H9 (cell line): Measurements from ENCODE around the gene TTC9C. TPM values are rescaled to one million over a fixed set of nuclear protein-coding genes. Genes with fewer than 3 reads are reported as not detected.
A peak's percentile ranks its signal among the peaks of the same experiment; 100 is the strongest.

ENCODE experiments used
- DNase-seq: peaks from one replicate; pipeline ENCODE4 v3.0.0-alpha.2; 2017
- H2AFZ ChIP-seq: one replicate; pipeline ENCODE4 v1.6.1; 2013; ENCODE audit warnings: mild to moderate bottlenecking, low read length, control low read depth, moderate library complexity
- H2AK5ac ChIP-seq: 2 replicates; pipeline ENCODE4 v1.6.1; 2013; ENCODE audit warnings: low read length, control low read depth, mixed read lengths; ENCODE audit not compliant: insufficient read length
- H2BK120ac ChIP-seq: one replicate; pipeline ENCODE4 v1.6.1; 2013; ENCODE audit warnings: low read depth, mild to moderate bottlenecking, low read length, control low read depth, inconsistent platforms; ENCODE audit not compliant: poor library complexity, severe bottlenecking
- H2BK12ac ChIP-seq: 2 replicates; pipeline ENCODE4 v1.6.1; 2013; ENCODE audit warnings: low read length, control low read depth, mixed read lengths, low read depth; ENCODE audit not compliant: insufficient read length
- H2BK15ac ChIP-seq: 2 replicates; pipeline ENCODE4 v1.6.1; 2013; ENCODE audit warnings: low read depth, low read length, control low read depth
- H2BK20ac ChIP-seq: one replicate; pipeline ENCODE4 v1.6.1; 2013; ENCODE audit warnings: low read depth, mild to moderate bottlenecking, low read length, control low read depth, inconsistent platforms; ENCODE audit not compliant: poor library complexity, severe bottlenecking
- H2BK5ac ChIP-seq: 2 replicates; pipeline ENCODE4 v1.6.1; 2013; ENCODE audit warnings: low read length, control low read depth, mixed read lengths; ENCODE audit not compliant: insufficient read length
- H3K14ac ChIP-seq: 2 replicates; pipeline ENCODE4 v1.6.1; 2013; ENCODE audit warnings: low read length, control low read depth; ENCODE audit not compliant: insufficient read depth
- H3K18ac ChIP-seq: 2 replicates; pipeline ENCODE4 v1.6.1; 2013; ENCODE audit warnings: low read depth, mild to moderate bottlenecking, mixed read lengths, low read length, control low read depth; ENCODE audit not compliant: insufficient read length
- H3K23ac ChIP-seq: 2 replicates; pipeline ENCODE4 v1.6.1; 2013; ENCODE audit warnings: low read length, control low read depth, mixed read lengths, low read depth; ENCODE audit not compliant: insufficient read length
- H3K23me2 ChIP-seq: 2 replicates; pipeline ENCODE4 v1.6.1; 2013; ENCODE audit warnings: low read depth, mild to moderate bottlenecking, mixed read lengths, low read length, control low read depth; ENCODE audit not compliant: insufficient read length, poor library complexity, severe bottlenecking
- H3K27ac ChIP-seq: 2 replicates; pipeline ENCODE4 v1.5.1; 2013; ENCODE audit warnings: low read length, control low read depth, mixed read lengths, low read depth; ENCODE audit not compliant: insufficient read length
- H3K27me3 ChIP-seq: 2 replicates; pipeline ENCODE4 v1.6.1; 2013; ENCODE audit warnings: low read length, control low read depth, inconsistent platforms; ENCODE audit not compliant: insufficient read depth
- H3K4ac ChIP-seq: 2 replicates; pipeline ENCODE4 v1.6.1; 2013; ENCODE audit warnings: low read depth, mild to moderate bottlenecking, control low read depth, inconsistent platforms, low read length, moderate library complexity
- H3K4me1 ChIP-seq: 2 replicates; pipeline ENCODE4 v1.6.1; 2013; ENCODE audit warnings: low read length, control low read depth, inconsistent platforms; ENCODE audit not compliant: insufficient read depth
- H3K4me2 ChIP-seq: 2 replicates; pipeline ENCODE4 v1.6.1; 2013; ENCODE audit warnings: low read length, control low read depth, mixed read lengths; ENCODE audit not compliant: insufficient read length, insufficient read depth
- H3K56ac ChIP-seq: 2 replicates; pipeline ENCODE4 v1.6.1; 2013; ENCODE audit warnings: low read depth, mild to moderate bottlenecking, mixed read lengths, low read length, control low read depth; ENCODE audit not compliant: insufficient read length
- H3K79me1 ChIP-seq: 2 replicates; pipeline ENCODE4 v1.6.1; 2013; ENCODE audit warnings: low read depth, mild to moderate bottlenecking, moderate library complexity, low read length, control low read depth, inconsistent platforms; ENCODE audit not compliant: insufficient read depth, poor library complexity, severe bottlenecking
- H3K79me2 ChIP-seq: 2 replicates; pipeline ENCODE4 v1.6.1; 2013; ENCODE audit warnings: low read length, control low read depth, inconsistent platforms; ENCODE audit not compliant: insufficient read depth
- H3K9ac ChIP-seq: 2 replicates; pipeline ENCODE4 v1.6.1; 2013; ENCODE audit warnings: low read length, control low read depth, mixed read lengths; ENCODE audit not compliant: insufficient read length; ENCODE audit errors: extremely low read depth
- H3K9me3 ChIP-seq: one replicate; pipeline ENCODE4 v1.6.1; 2013; ENCODE audit warnings: low read depth, low read length, inconsistent platforms; ENCODE audit not compliant: control insufficient read depth
- H3T11ph ChIP-seq: one replicate; pipeline ENCODE4 v1.6.1; 2013; ENCODE audit warnings: mild to moderate bottlenecking, low read length, control low read depth, inconsistent platforms
- H4K20me1 ChIP-seq: one replicate; pipeline ENCODE4 v1.6.1; 2013; ENCODE audit not compliant: control insufficient read depth, insufficient read length, insufficient read depth
- H4K5ac ChIP-seq: 2 replicates; pipeline ENCODE4 v1.6.1; 2013; ENCODE audit warnings: low read depth, mild to moderate bottlenecking, mixed read lengths, low read length, control low read depth; ENCODE audit not compliant: insufficient read length
- H4K8ac ChIP-seq: replicated peaks from 2 replicates; pipeline ENCODE4 v1.6.1; 2013; ENCODE audit warnings: low read length, control low read depth, mixed read lengths, low read depth; ENCODE audit not compliant: insufficient read length
- H4K91ac ChIP-seq: 2 replicates; pipeline ENCODE4 v1.6.1; 2013; ENCODE audit warnings: low read depth, mild to moderate bottlenecking, moderate library complexity, mixed read lengths, low read length, control low read depth; ENCODE audit not compliant: insufficient read length
- H3K27ac Mint-ChIP-seq, 3 experiments: 2 replicates in 2 of 3; 3 replicates in 1 of 3; pipeline ENCODE4 v1.8.0; 2020 to 2021; ENCODE audit warnings: mixed read lengths in 3 of 3, mild to moderate bottlenecking in 1 of 3, moderate library complexity in 1 of 3
- H3K27me3 Mint-ChIP-seq: 2 replicates; pipeline ENCODE4 v1.8.0; 2021; ENCODE audit warnings: low read depth, mild to moderate bottlenecking, moderate library complexity, mixed read lengths
- H3K36me3 Mint-ChIP-seq, 3 experiments: 2 replicates in 2 of 3; 3 replicates in 1 of 3; pipeline ENCODE4 v1.8.0; 2020 to 2021; ENCODE audit warnings: low read depth in 3 of 3, mixed read lengths in 3 of 3; ENCODE audit not compliant: insufficient read depth in 1 of 3
- H3K4me1 Mint-ChIP-seq, 2 experiments: 2 replicates each; pipeline ENCODE4 v1.8.0; 2020; ENCODE audit warnings: mixed read lengths in 2 of 2
- H3K4me3 Mint-ChIP-seq, 2 experiments: 2 replicates in 1 of 2; 3 replicates in 1 of 2; pipeline ENCODE4 v1.8.0; 2020 to 2021; ENCODE audit warnings: mild to moderate bottlenecking in 2 of 2, mixed read lengths in 2 of 2, moderate library complexity in 1 of 2
- H3K9me3 Mint-ChIP-seq, 2 experiments: 2 replicates in 1 of 2; 3 replicates in 1 of 2; pipeline ENCODE4 v1.8.0; 2020; ENCODE audit warnings: mild to moderate bottlenecking in 2 of 2, mixed read lengths in 2 of 2, moderate library complexity in 1 of 2
- CTCF ChIP-seq: fragments of 200-600 bp; sonication (generic); conservative IDR thresholded peaks from 3 replicates; pipeline ENCODE4 v1.8.0; 2021; ENCODE audit warnings: antibody characterized with exemption, mild to moderate bottlenecking
- WGBS: extraction: QIAGEN DNeasy Blood & Tissue Kit; methylation state at CpG from one replicate; pipeline ENCODE4 v1.1.7; 2013; ENCODE audit warnings: missing lambda C conversion rate, low lambda C conversion rate, mixed read lengths; ENCODE audit not compliant: insufficient read length; ENCODE audit errors: extremely low coverage; 5-methylcytosine and 5-hydroxymethylcytosine counted together
- total RNA-seq: library from RNA; stranded (reverse); gene quantifications from 2 replicates; pipeline ENCODE4 v1.2.1, GENCODE V29; 2021

The TTC9C gene
- total RNA-seq, 1 experiment from 2014 or later: 33.4 TPM

- no peak within 1 kb of the TSS for H2BK20ac ChIP-seq
- H4K5ac ChIP-seq: no peak within 1 kb of the TSS
- H3T11ph ChIP-seq: no peak within 1 kb of the TSS
- peaks cover 2% of the 10 kb centered on the region; the same call in 1 of the 2 replicates for H3K4me1 ChIP-seq
- peak within 1 kb of the TSS; percentile 37 for H3K18ac ChIP-seq
- no peak within 1 kb of the TSS for H2BK15ac ChIP-seq
- peak within 1 kb of the TSS; percentile 69 for H3K14ac ChIP-seq
- H3K27ac Mint-ChIP-seq: peak within 1 kb of the TSS; percentile 96 to 100 (median 97)
- no peak for TF ChIP-seq CTCF
- H2AFZ ChIP-seq: no peak within 1 kb of the TSS
- H3K9me3 Mint-ChIP-seq: no peaks in the 10 kb centered on the region; a peak in 1 of 5 replicates
- peak within 1 kb of the TSS; percentile 99 for H3K4me2 ChIP-seq
- no peaks in the 10 kb centered on the region for H3K27me3 ChIP-seq
- H3K4me3 Mint-ChIP-seq: peak within 1 kb of the TSS; percentile 84 to 91
- H3K79me1 ChIP-seq: no peaks in the 10 kb centered on the region
- H4K8ac ChIP-seq: no peak within 1 kb of the TSS
- no CpG with 5 or more reads among the region's 10 CpGs for WGBS
- H3K4ac ChIP-seq: no peak within 1 kb of the TSS
- DNase-seq: peak; percentile 99
- H3K4me1 Mint-ChIP-seq: peaks cover 39 to 44% of the 10 kb centered on the region in 2 experiments
- no peaks in the 10 kb centered on the region for H3K27me3 Mint-ChIP-seq
- H2BK12ac ChIP-seq: no peak within 1 kb of the TSS
- no peaks in the 10 kb centered on the region; the same call in 1 of the 2 replicates for H3K79me2 ChIP-seq
- peaks cover 28% of the 10 kb centered on the region for H3K23me2 ChIP-seq
- peak within 1 kb of the TSS; percentile 67 for H3K9ac ChIP-seq
- no peak within 1 kb of the TSS for H2AK5ac ChIP-seq
- no peak within 1 kb of the TSS for H3K56ac ChIP-seq
- no peak within 1 kb of the TSS for H2BK5ac ChIP-seq
- H3K9me3 ChIP-seq: no peaks in the 10 kb centered on the region
- no peak within 1 kb of the TSS for H4K91ac ChIP-seq
- peaks cover 20 to 34% (median 22%) of the 10 kb centered on the region in 3 experiments for H3K36me3 Mint-ChIP-seq
- no peak within 1 kb of the TSS for H2BK120ac ChIP-seq
- no peak within 1 kb of the TSS for H3K27ac ChIP-seq
- no peaks in the 10 kb centered on the region for H4K20me1 ChIP-seq
- H3K23ac ChIP-seq: no peak within 1 kb of the TSS
These were observed 20.9 kb upstream of the TTC9C start, which contains the start of the genes BSCL2 and GNG3 for GRCh38 chr11:62707277-62707861. Gene BSCL2, minus strand, starts transcription at chr11:62707424. Its CDS starts 229 bp downstream, at chr11:62707195. Gene GNG3, plus strand, starts transcription at chr11:62707676. Its CDS starts 620 bp downstream, at chr11:62708296.
